Measurements from ENCODE around the gene P2RY14. TPM values are rescaled to one million over a fixed set of nuclear protein-coding genes. Genes with fewer than 3 reads are reported as not detected.

The P2RY14 gene
- total RNA-seq, 3 donors from 2014 or later (not counting 1 experiment from before 2014, with no cell fraction given), result 0.25 to 0.93 (median 0.31) TPM

DNA sequence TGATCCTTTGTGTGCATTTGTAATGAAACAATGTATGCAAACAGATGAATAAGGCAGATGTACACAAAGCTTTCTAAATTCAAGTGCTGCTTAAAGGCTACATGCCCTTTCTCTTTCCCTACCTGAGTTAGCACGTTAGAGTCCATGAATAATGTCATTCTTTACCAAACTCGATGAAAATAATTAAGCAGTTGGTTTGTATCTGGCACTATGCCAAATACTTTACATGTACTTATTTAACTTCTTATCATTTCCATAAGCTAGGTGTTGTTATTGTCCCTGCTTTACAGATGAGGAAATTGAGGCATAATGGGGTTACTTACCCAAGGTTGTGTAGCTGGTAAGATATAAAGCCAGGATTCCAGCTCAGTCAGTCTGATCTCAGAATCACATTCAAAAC, 77.8 kb downstream of the P2RY14 start:
- Histone ChIP-seq H3K4me3 (ENCODE audit: low read length) (peak overlapping the region; percentile 33), H3K27me3 (ENCODE audit: control insufficient read depth, insufficient read depth, low read length) (no peaks in the 10 kb centered on the region), H3K36me3 (ENCODE audit: control insufficient read depth, insufficient read depth, low read length) (peaks cover 3% of the 10 kb centered on the region), H3K9me3 (ENCODE audit: control insufficient read depth, insufficient read depth, low read length) (no peaks in the 10 kb centered on the region), H3K27ac (ENCODE audit: low read length) (peak overlapping the region; percentile 43), H3K4me1 (ENCODE audit: control insufficient read depth, insufficient read depth, low read length) (peaks cover 13% of the 10 kb centered on the region)
- H3K4me1 Mint-ChIP-seq, result peaks cover 42 to 49% of the 10 kb centered on the region in 2 donors
- H3K27me3 Mint-ChIP-seq (ENCODE audit: low read depth in 2 of 2), result no peaks in the 10 kb centered on the region
- intact Hi-C loops (cut with micrococcal nuclease), result no loop called here
- peak in 1 of 2 donors; percentile 40 for DNase-seq
- ATAC-seq, result no peak
- peak overlapping the region; percentile 78 to 87 for H3K27ac Mint-ChIP-seq
- no peaks in the 10 kb centered on the region for H3K9me3 Mint-ChIP-seq
- TF ChIP-seq, protein P1, sequence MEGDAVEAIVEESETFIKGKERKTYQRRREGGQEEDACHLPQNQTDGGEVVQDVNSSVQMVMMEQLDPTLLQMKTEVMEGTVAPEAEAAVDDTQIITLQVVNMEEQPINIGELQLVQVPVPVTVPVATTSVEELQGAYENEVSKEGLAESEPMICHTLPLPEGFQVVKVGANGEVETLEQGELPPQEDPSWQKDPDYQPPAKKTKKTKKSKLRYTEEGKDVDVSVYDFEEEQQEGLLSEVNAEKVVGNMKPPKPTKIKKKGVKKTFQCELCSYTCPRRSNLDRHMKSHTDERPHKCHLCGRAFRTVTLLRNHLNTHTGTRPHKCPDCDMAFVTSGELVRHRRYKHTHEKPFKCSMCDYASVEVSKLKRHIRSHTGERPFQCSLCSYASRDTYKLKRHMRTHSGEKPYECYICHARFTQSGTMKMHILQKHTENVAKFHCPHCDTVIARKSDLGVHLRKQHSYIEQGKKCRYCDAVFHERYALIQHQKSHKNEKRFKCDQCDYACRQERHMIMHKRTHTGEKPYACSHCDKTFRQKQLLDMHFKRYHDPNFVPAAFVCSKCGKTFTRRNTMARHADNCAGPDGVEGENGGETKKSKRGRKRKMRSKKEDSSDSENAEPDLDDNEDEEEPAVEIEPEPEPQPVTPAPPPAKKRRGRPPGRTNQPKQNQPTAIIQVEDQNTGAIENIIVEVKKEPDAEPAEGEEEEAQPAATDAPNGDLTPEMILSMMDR (IDR thresholded peaks at IDR 0.05), result no peak
- no peaks in the 10 kb centered on the region for H3K36me3 Mint-ChIP-seq
- WGBS (ENCODE audit: insufficient coverage), result 82% methylated on average over 2 of the region's 2 CpGs
- peak overlapping the region; percentile 42 for H3K4me3 Mint-ChIP-seq

DNA sequence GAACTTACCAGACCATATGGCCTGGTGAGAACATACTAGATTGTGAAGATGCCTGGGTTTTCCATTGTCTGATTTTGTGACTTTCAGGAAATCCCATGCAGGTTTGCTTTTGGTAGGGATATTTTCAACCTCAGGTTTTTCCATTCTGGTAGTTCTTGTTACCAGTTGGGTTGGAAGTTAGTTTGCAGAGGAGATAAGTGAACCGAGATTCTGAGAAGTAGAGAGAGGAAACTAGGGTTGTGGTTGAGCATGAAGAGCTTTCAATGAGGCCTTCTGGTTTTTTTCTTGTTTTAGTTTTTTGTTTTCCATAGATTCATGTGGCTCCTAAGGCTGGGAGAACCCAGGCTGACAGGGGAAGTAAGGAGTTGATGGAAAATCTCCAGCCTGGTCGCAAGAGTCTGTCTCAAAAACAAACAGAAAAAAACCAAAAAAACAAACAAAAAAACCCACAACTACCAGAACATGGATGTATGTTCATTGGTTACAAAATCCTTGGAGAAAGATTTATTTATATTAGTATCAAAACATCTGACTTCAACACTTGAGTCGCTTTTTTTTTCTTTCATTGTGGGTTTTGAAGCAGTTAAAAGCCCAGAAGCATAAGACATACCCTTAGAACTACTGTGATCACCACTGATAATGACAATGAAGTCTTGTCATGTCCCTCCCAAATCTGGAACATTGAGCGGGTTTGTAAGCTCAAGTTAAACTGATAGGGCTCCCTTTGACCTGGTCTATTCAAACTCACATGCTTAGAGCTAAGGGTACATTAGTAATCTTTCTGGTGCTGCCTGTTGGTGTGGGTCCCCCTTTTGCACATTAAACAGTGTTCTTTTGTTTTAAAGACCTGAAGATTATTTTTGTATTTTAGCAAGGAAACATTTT, 78.5 kb downstream of the P2RY14 start:
- no peaks in the 10 kb centered on the region for H3K36me3 Mint-ChIP-seq
- no peaks in the 10 kb centered on the region for H3K9me3 Mint-ChIP-seq
- Histone ChIP-seq H3K27ac (ENCODE audit: low read length) (peak overlapping the region; percentile 44), H3K4me1 (ENCODE audit: control insufficient read depth, insufficient read depth, low read length) (peaks cover 10% of the 10 kb centered on the region), H3K27me3 (ENCODE audit: control insufficient read depth, insufficient read depth, low read length) (no peaks in the 10 kb centered on the region), H3K36me3 (ENCODE audit: control insufficient read depth, insufficient read depth, low read length) (peaks cover 3% of the 10 kb centered on the region), H3K4me3 (ENCODE audit: low read length) (no peak overlapping the region), H3K9me3 (ENCODE audit: control insufficient read depth, insufficient read depth, low read length) (no peaks in the 10 kb centered on the region)
- DNase-seq (peak in 1 of 2 donors; percentile 38), ATAC-seq (no peak)
- peak overlapping the region; percentile 77 for H3K4me3 Mint-ChIP-seq
- peak overlapping the region; percentile 78 to 87 for H3K27ac Mint-ChIP-seq
- peaks cover 42 to 49% of the 10 kb centered on the region in 2 donors for H3K4me1 Mint-ChIP-seq
- TF ChIP-seq, protein P1 (IDR thresholded peaks at IDR 0.05), result no peak
- H3K27me3 Mint-ChIP-seq (ENCODE audit: low read depth in 2 of 2), result no peaks in the 10 kb centered on the region
- intact Hi-C loops (cut with micrococcal nuclease), result no loop called here
- WGBS (ENCODE audit: insufficient coverage), result 34% methylated on average over 3 of the region's 4 CpGs

DNA sequence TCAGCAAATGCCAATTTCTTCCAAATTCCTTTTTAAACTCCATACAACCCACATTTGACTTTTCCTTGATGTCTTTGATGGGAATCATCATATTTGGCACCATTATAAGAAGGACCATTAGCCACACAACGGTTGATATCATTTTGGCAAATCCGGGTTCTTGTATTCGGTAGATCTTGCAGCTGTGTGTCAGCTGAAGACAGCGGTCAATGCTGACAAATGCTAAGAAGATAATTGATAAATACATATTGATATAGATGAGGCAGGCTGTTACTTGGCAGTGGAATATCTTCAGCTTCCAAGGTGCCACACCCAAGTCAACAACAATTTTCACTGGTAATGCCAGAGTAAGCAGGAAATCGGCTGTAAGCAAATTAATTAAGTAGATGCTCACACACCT, 79.5 kb downstream of the P2RY14 start:
- Mint-ChIP-seq H3K27ac (peak overlapping the region in 1 of 2 donors; percentile 78), H3K9me3 (no peaks in the 10 kb centered on the region), H3K4me1 (peaks cover 33 to 40% of the 10 kb centered on the region in 2 donors), H3K4me3 (peak overlapping the region; percentile 77), H3K27me3 (ENCODE audit: low read depth in 2 of 2) (no peaks in the 10 kb centered on the region), H3K36me3 (no peaks in the 10 kb centered on the region)
- H3K9me3 ChIP-seq (ENCODE audit: control insufficient read depth, insufficient read depth, low read length), result no peaks in the 10 kb centered on the region
- H3K4me3 ChIP-seq (ENCODE audit: low read length), result no peak overlapping the region
- DNase-seq (no peak), ATAC-seq (no peak)
- no peaks in the 10 kb centered on the region for H3K27me3 ChIP-seq (ENCODE audit: control insufficient read depth, insufficient read depth, low read length)
- peaks cover 3% of the 10 kb centered on the region for H3K36me3 ChIP-seq (ENCODE audit: control insufficient read depth, insufficient read depth, low read length)
- TF ChIP-seq, protein P1 (IDR thresholded peaks at IDR 0.05), result no peak
- over 99% methylated on average over 5 of the region's 5 CpGs for WGBS (ENCODE audit: insufficient coverage)
- intact Hi-C loops (cut with micrococcal nuclease), result no loop called here
- H3K27ac ChIP-seq (ENCODE audit: low read length), result no peak overlapping the region
- H3K4me1 ChIP-seq (ENCODE audit: control insufficient read depth, insufficient read depth, low read length), result peaks cover 10% of the 10 kb centered on the region
